Esophagus muscularis mucosa (tissue), 4 donors: Measurements from ENCODE around the gene DPP4. TPM values are rescaled to one million over a fixed set of nuclear protein-coding genes. Genes with fewer than 3 reads are reported as not detected.

ENCODE experiments used
- DNase-seq: peaks from one replicate; pipeline ENCODE4 v3.0.0-alpha.2; 2017; ENCODE audit errors: extremely low spot score
- H3K27ac ChIP-seq, 4 donors: fragments of 200-600 bp; sonication (generic); replicated peaks in 1 of 4; 1 replicate in 3 of 4; 2 replicates in 1 of 4; pipeline ENCODE4 v1.5.1; 2016 to 2019; ENCODE audit warnings: mild to moderate bottlenecking in 1 of 4
- H3K27me3 ChIP-seq, 4 donors: fragments of 200-600 bp; sonication (generic); one replicate each; pipeline versions ENCODE4 v1.5.1 to v1.6.0; 2016 to 2019
- H3K36me3 ChIP-seq, 4 donors: fragments of 200-600 bp; sonication (generic); one replicate each; pipeline ENCODE4 v1.5.1; 2016 to 2019
- H3K4me1 ChIP-seq, 4 donors: fragments of 200-600 bp; sonication (generic); one replicate each; pipeline ENCODE4 v1.5.1; 2016 to 2019
- H3K4me3 ChIP-seq, 4 donors: fragments of 200-600 bp; sonication (generic); 1 replicate in 2 of 4; 2 replicates in 2 of 4; pipeline ENCODE4 v1.5.1; 2016 to 2019; ENCODE audit warnings: mild to moderate bottlenecking in 4 of 4, moderate library complexity in 1 of 4
- H3K9me3 ChIP-seq, 4 donors: fragments of 200-600 bp; sonication (generic); 1 replicate in 3 of 4; 2 replicates in 1 of 4; pipeline ENCODE4 v1.5.1; 2016 to 2019
- EP300 ChIP-seq: sonication (generic); formaldehyde crosslinking; IDR thresholded peaks from one replicate; pipeline ENCODE4 v1.6.1; 2017; ENCODE audit warnings: antibody characterized with exemption
- POLR2A ChIP-seq: fragments of 450-650 bp; IDR thresholded peaks from one replicate; pipeline ENCODE4 v1.6.1; 2017; ENCODE audit warnings: antibody characterized with exemption, moderate library complexity, mild to moderate bottlenecking, low read depth
- POLR2AphosphoS5 ChIP-seq, 2 donors: sonication (generic); formaldehyde crosslinking; IDR thresholded peaks; one replicate each; pipeline ENCODE4 v1.6.1; 2017; ENCODE audit warnings: antibody characterized with exemption in 2 of 2
- WGBS: methylation state at CpG from one replicate; pipeline ENCODE4 v1.1.5; 2018; 5-methylcytosine and 5-hydroxymethylcytosine counted together
- intact Hi-C: fragments of 100-400 bp; cut with DNase I; formaldehyde crosslinking; loops from one replicate; pipeline ENCODE4 v1.15.1; 2023
- total RNA-seq, 4 donors: library from RNA; depleted of rRNA; stranded (reverse); fragments of >200 nt; gene quantifications; one replicate each; pipeline versions ENCODE4 v1.1.0 to v1.2.1, GENCODE V29; 2016
- TF ChIP-seq, protein P1 (sequence below), 3 experiments: fragments of 200-600 bp in 2 of 3; fragments of 450-650 bp in 1 of 3; sonication (generic) in 2 of 3; IDR thresholded peaks; one replicate each; pipeline ENCODE4 v1.5.1; 2017 to 2019; ENCODE audit warnings: antibody characterized with exemption in 3 of 3, mild to moderate bottlenecking in 2 of 3, moderate library complexity in 1 of 3

Gene DPP4
- total RNA-seq, 4 donors from 2014 or later, result 2.2 to 4.1 (median 2.8) TPM

- Histone ChIP-seq H3K9me3 (no peaks in the 10 kb centered on the region), H3K4me3 (no peak overlapping the region), H3K36me3 (no peaks in the 10 kb centered on the region), H3K4me1 (peaks cover 0 to 21% (median 4%) of the 10 kb centered on the region in 4 donors), H3K27me3 (no peaks in the 10 kb centered on the region), H3K27ac (no peak overlapping the region)
- WGBS, result 52% methylated on average over 1 of the region's 1 CpG
- TF ChIP-seq, protein P1, sequence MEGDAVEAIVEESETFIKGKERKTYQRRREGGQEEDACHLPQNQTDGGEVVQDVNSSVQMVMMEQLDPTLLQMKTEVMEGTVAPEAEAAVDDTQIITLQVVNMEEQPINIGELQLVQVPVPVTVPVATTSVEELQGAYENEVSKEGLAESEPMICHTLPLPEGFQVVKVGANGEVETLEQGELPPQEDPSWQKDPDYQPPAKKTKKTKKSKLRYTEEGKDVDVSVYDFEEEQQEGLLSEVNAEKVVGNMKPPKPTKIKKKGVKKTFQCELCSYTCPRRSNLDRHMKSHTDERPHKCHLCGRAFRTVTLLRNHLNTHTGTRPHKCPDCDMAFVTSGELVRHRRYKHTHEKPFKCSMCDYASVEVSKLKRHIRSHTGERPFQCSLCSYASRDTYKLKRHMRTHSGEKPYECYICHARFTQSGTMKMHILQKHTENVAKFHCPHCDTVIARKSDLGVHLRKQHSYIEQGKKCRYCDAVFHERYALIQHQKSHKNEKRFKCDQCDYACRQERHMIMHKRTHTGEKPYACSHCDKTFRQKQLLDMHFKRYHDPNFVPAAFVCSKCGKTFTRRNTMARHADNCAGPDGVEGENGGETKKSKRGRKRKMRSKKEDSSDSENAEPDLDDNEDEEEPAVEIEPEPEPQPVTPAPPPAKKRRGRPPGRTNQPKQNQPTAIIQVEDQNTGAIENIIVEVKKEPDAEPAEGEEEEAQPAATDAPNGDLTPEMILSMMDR (IDR thresholded peaks at IDR 0.05), result no peak
- TF ChIP-seq EP300, result no peak
- no peak for TF ChIP-seq POLR2A
- TF ChIP-seq POLR2AphosphoS5 (IDR thresholded peaks at IDR 0.05), result no peak
- intact Hi-C loops, result no loop called here
- DNase-seq, result no peak
Measured at GRCh38 chr2:162090109-162090508, 16.1 kb upstream of the DPP4 start.

DNA sequence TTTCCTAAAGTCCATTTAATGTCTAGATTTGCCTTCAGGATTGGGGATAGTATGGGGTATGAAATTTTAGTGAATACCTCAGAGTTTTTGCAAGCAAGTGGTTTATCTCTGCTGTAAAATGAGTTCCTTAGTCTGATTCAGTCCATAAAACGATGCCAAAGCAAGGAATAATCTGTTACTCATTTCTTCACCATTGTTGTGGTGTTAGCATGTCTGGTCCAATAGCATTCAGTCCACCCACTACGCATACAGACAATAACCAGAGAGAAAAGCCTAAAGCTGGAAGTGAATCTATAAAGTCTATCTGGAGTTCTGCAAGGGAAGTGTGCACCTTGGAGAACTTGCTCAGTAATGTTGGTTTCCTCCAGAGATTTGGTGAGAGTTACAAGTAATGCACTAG lies 12.9 kb upstream of the DPP4 start:
- peaks cover 0 to 3% (median under 1%) of the 10 kb centered on the region in 4 donors for H3K4me1 ChIP-seq
- H3K9me3 ChIP-seq, result no peaks in the 10 kb centered on the region
- H3K27me3 ChIP-seq, result no peaks in the 10 kb centered on the region
- H3K4me3 ChIP-seq, result no peak overlapping the region
- intact Hi-C loops, result no loop called here
- H3K27ac ChIP-seq, result no peak overlapping the region
- no peak for DNase-seq
- H3K36me3 ChIP-seq, result no peaks in the 10 kb centered on the region
- WGBS, result 93% methylated on average over 2 of the region's 2 CpGs
- TF ChIP-seq EP300 (no peak), POLR2A (no peak), POLR2AphosphoS5 (IDR thresholded peaks at IDR 0.05) (no peak)
- TF ChIP-seq, protein P1 (IDR thresholded peaks at IDR 0.05), result no peak

DNA sequence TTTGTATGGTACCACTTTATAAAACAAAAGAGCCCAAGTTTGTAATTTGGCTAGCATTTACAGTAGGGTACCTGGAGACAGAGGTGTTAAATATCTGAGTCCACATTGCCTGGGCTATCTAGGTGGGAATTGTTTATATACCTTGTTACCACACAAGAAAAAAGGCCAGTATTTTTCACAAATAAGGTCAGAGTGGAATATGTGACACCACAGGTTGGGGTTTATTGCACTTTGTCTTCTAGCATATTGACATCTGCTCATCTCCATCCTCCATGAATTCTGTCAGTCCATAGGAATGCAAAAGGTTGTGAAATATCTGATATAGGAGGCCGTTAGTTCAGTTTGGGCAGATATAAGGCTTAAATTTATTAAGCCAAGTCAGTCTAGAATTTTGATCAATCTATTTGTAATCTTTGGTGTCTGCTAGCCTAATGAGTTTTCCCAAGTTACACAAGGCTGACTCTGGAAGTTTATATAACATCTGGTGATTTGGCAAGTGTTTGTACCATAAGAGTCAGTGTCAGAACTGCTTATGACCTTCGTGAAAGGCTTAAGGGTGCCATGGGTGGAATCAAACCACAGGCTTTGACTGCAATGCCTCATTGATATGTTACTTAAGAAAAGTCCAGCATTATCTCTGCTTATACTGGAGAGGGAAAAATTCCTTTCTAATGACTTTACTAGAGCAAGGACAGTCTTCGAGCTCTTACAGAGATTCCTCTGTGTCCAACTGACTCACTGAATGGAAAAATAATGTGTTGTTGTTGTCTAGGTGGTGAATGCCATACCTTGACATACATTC lies 11.3 kb upstream of the DPP4 start:
- H3K36me3 ChIP-seq, result no peaks in the 10 kb centered on the region
- H3K9me3 ChIP-seq, result no peaks in the 10 kb centered on the region
- no peak for DNase-seq
- no peaks in the 10 kb centered on the region for H3K27me3 ChIP-seq
- no peak overlapping the region for H3K4me3 ChIP-seq
- intact Hi-C loops, result no loop called here
- H3K27ac ChIP-seq, result no peak overlapping the region
- no peak for TF ChIP-seq EP300
- TF ChIP-seq POLR2AphosphoS5 (IDR thresholded peaks at IDR 0.05), result no peak
- TF ChIP-seq, protein P1 (IDR thresholded peaks at IDR 0.05), result no peak
- no peak for TF ChIP-seq POLR2A
- 68% methylated on average over 3 of the region's 3 CpGs for WGBS
- H3K4me1 ChIP-seq, result no peaks in the 10 kb centered on the region

DNA sequence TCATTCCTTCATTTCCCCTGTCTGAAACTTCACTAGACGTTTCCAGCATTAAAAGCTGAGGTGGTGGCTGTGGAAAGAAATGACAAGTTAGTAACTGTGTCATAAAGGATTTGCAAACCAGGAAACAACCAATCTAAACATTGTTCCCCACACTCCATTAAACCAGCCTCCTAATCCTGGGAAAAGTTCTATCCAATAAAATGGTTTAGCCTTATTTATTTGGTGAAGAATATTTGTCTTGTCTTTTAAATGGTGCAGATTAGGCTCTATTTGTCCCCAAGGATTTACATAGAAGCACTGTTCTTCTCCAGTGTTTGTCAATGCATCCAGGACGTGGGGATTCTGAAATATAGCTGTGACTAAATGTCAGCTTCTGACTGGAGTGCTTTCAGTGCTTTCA lies 10.5 kb upstream of the DPP4 start:
- Histone ChIP-seq H3K4me1 (no peaks in the 10 kb centered on the region), H3K4me3 (no peak overlapping the region), H3K36me3 (no peaks in the 10 kb centered on the region), H3K9me3 (peaks cover 0 to 5% (median 4%) of the 10 kb centered on the region in 4 donors), H3K27ac (no peak overlapping the region), H3K27me3 (no peaks in the 10 kb centered on the region)
- TF ChIP-seq, protein P1 (IDR thresholded peaks at IDR 0.05), result no peak
- TF ChIP-seq EP300, result no peak
- TF ChIP-seq POLR2A, result no peak
- no peak for TF ChIP-seq POLR2AphosphoS5 (IDR thresholded peaks at IDR 0.05)
- WGBS, result 35% methylated on average over 2 of the region's 2 CpGs
- DNase-seq, result no peak
- intact Hi-C loops, result no loop called here

- Histone ChIP-seq H3K27me3 (no peaks in the 10 kb centered on the region), H3K9me3 (peaks cover 0 to 19% (median 8%) of the 10 kb centered on the region in 4 donors), H3K27ac (no peak overlapping the region), H3K36me3 (no peaks in the 10 kb centered on the region), H3K4me3 (no peak overlapping the region), H3K4me1 (no peaks in the 10 kb centered on the region)
- TF ChIP-seq POLR2A (no peak), EP300 (no peak), POLR2AphosphoS5 (IDR thresholded peaks at IDR 0.05) (no peak)
- TF ChIP-seq, protein P1 (IDR thresholded peaks at IDR 0.05), result no peak
- intact Hi-C loops, result no loop called here
- no peak for DNase-seq
- 85% methylated on average over 3 of the region's 3 CpGs for WGBS
Measured at GRCh38 chr2:162082681-162083080, 8.7 kb upstream of the DPP4 start.
